ENCODE results near the gene PGAP6. TPM values are rescaled to one million over a fixed set of nuclear protein-coding genes. Genes with fewer than 3 reads are reported as not detected.
"Not testable (repeated sequence)": the region's sequence is repeated elsewhere in the genome, so short reads cannot be mapped to it uniquely, and the experiment has no call there.

Gene PGAP6
- total RNA-seq, 1 donor from 2014 or later: 56.0 TPM

- peaks cover 13% of the 10 kb centered on the region for H3K4me1 Mint-ChIP-seq (ENCODE audit: unreplicated experiment)
- H3K27ac Mint-ChIP-seq: no peak overlapping the region
- DNase-seq (ENCODE audit: extremely low spot score, unreplicated experiment): no peak
- H3K9me3 Mint-ChIP-seq: no peaks in the 10 kb centered on the region
- no peak for TF ChIP-seq CTCF (conservative IDR thresholded peaks at IDR 0.05)
- H3K27me3 Mint-ChIP-seq: peaks cover 3% of the 10 kb centered on the region
- H3K36me3 Mint-ChIP-seq: peaks cover 3% of the 10 kb centered on the region
- no peak overlapping the region for H3K4me3 Mint-ChIP-seq
These were observed 15.3 kb downstream of the PGAP6 start for GRCh38 chr16:366476-366875.

- H3K36me3 Mint-ChIP-seq: peaks cover 3% of the 10 kb centered on the region
- no peaks in the 10 kb centered on the region for H3K9me3 Mint-ChIP-seq
- no peak for TF ChIP-seq CTCF (conservative IDR thresholded peaks at IDR 0.05)
- H3K4me1 Mint-ChIP-seq (ENCODE audit: unreplicated experiment): peaks cover 6% of the 10 kb centered on the region
- DNase-seq (ENCODE audit: extremely low spot score, unreplicated experiment): no peak
- H3K27me3 Mint-ChIP-seq: peaks cover 3% of the 10 kb centered on the region
- no peak overlapping the region for H3K4me3 Mint-ChIP-seq
- H3K27ac Mint-ChIP-seq: no peak overlapping the region
These were observed 16.9 kb downstream of the PGAP6 start for GRCh38 chr16:364595-365491.

- Mint-ChIP-seq H3K9me3 (no peaks in the 10 kb centered on the region), H3K4me3 (no peak overlapping the region), H3K36me3 (peaks cover 3% of the 10 kb centered on the region), H3K4me1 (ENCODE audit: unreplicated experiment) (peaks cover 6% of the 10 kb centered on the region), H3K27ac (no peak overlapping the region), H3K27me3 (peaks cover 3% of the 10 kb centered on the region)
- no peak for DNase-seq (ENCODE audit: extremely low spot score, unreplicated experiment)
- no peak for TF ChIP-seq CTCF (conservative IDR thresholded peaks at IDR 0.05)
These were observed 17.9 kb downstream of the PGAP6 start for GRCh38 chr16:363766-364490.

GRCh38 chr16:363110-363765 is 18.5 kb downstream of the PGAP6 start:
- H3K4me3 Mint-ChIP-seq: no peak overlapping the region
- no peak for DNase-seq (ENCODE audit: extremely low spot score, unreplicated experiment)
- H3K9me3 Mint-ChIP-seq: no peaks in the 10 kb centered on the region
- H3K27ac Mint-ChIP-seq: no peak overlapping the region
- H3K4me1 Mint-ChIP-seq (ENCODE audit: unreplicated experiment): peaks cover 6% of the 10 kb centered on the region
- peaks cover 3% of the 10 kb centered on the region for H3K27me3 Mint-ChIP-seq
- H3K36me3 Mint-ChIP-seq: peaks cover 3% of the 10 kb centered on the region
- TF ChIP-seq CTCF (conservative IDR thresholded peaks at IDR 0.05): no peak

- H3K27me3 Mint-ChIP-seq; H3K4me1 Mint-ChIP-seq (ENCODE audit: unreplicated experiment); H3K4me3 Mint-ChIP-seq; H3K36me3 Mint-ChIP-seq; DNase-seq (ENCODE audit: extremely low spot score, unreplicated experiment); H3K27ac Mint-ChIP-seq; H3K9me3 Mint-ChIP-seq: not testable (repeated sequence)
These were observed 19.1 kb downstream of the PGAP6 start for GRCh38 chr16:362702-362999.
